RPMI8226 (cell line): ENCODE measurements around the gene MRPL18.

Experiments
- DNase-seq: peaks from one replicate; pipeline ENCODE4 v3.0.0-alpha.2; 2015

Gene MRPL18

GRCh38 chr6:159844737-159845645 lies 54.7 kb downstream of the MRPL18 start:
- no peak for DNase-seq
